ENCODE results near the gene TCF4.

Gene TCF4

DNA sequence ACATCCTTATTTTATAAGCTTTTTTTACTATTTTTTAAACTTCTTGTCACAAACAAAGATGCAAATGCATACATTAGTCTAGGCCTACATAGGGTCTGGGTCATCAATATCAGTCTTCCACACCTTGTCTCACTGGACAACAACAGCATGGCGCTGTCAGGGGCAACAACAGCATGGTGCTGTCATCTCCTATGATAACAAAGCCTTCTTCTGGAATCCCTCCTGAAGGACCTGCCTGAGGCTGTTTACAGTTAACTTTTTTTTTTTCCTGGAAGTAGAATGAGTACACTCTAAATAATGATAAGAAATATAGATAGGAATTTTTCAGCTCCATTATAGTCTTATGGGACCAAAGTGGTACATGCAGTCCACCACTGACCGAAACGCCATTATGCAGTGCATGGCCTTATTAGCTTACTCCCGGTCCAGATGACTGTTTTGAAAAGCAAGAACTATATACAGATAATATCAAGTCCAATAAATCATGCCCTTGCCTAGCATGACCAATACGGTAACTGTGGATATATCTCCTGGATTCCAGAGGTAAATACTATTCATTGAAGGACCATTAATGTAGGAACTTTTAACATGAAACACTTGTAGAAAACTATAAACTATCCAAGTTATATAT is 38.4 kb downstream of the TCF4 start:
- intact Hi-C loops (cut with DNase I), result no loop called here

DNA sequence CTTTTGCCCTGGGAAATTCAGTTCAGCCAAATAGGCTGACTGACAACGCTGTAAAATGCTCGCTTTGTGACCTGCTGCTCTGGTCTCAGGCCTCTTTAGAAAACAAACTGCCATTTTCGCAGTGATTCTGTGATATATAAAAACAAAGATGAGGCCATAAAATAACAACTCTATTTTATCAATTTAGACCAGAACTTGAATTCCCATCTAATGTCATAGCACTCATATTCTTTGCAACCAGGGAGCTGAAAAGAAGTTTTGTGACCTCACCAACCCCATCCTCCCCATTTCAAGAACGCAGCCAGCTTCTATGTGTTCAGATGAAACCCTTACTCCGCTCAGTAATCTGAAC is 40.3 kb downstream of the TCF4 start:
- intact Hi-C loops (cut with DNase I), result no loop called here
- DNase-seq, result peak in 1 of 10 donors; percentile 23

More for the DNA sequence above, 38.4 kb downstream of the TCF4 start:
- no peak for DNase-seq

- DNase-seq, result peak in 7 of 10 donors; percentile 28 to 83 (median 36)
- intact Hi-C loops (cut with DNase I), result no loop called here
Measured at GRCh38 chr18:55546851-55547704, 40.9 kb downstream of the TCF4 start.

- DNase-seq, result no peak
- intact Hi-C loops (cut with DNase I), result no loop called here
Measured at GRCh38 chr18:55544014-55544413, 44.0 kb downstream of the TCF4 start.

DNA sequence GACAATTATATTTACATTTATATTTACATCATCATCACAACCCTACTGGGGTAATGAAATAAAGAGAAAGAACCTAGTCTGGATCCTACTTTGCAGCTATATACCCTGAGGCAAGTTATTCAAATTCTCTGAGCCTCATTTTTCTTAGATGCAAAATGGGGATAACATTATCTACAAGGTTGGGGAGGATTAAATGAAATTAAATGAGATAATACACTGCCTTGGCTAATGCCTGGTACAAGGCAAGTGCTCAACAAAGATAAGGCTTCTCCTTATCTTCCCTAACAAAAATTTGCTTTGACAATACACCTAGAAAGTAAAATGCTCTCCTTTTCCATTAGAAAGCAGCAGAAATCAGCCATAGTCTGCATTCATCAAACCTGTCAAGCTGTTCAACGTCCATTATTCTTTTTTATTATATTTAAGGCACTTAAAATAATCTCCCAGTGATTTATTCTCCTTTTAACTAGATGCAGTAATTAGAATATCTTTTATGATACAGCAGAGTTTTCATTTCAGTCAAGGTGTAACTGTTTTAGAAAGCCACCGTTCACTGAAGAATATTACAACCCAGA is 44.8 kb downstream of the TCF4 start:
- no peak for DNase-seq
- intact Hi-C loops (cut with DNase I), result no loop called here

- DNase-seq, result no peak
- intact Hi-C loops (cut with DNase I), result no loop called here
Measured at GRCh38 chr18:55541571-55541970, 46.4 kb downstream of the TCF4 start.

GRCh38 chr18:55539240-55539639 is 48.8 kb downstream of the TCF4 start:
- intact Hi-C loops (cut with DNase I), result no loop called here
- no peak for DNase-seq

GRCh38 chr18:55534996-55535395 is 53.0 kb downstream of the TCF4 start:
- DNase-seq, result no peak
- intact Hi-C loops (cut with DNase I), result no loop called here

GRCh38 chr18:55534547-55534946 is 53.4 kb downstream of the TCF4 start:
- DNase-seq, result no peak
- intact Hi-C loops (cut with DNase I), result no loop called here

GRCh38 chr18:55530166-55530565 is 57.8 kb downstream of the TCF4 start:
- intact Hi-C loops (cut with DNase I), result no loop called here
- DNase-seq, result no peak

GRCh38 chr18:55529581-55529980 is 58.4 kb downstream of the TCF4 start:
- DNase-seq, result no peak
- intact Hi-C loops (cut with DNase I), result no loop called here

DNA sequence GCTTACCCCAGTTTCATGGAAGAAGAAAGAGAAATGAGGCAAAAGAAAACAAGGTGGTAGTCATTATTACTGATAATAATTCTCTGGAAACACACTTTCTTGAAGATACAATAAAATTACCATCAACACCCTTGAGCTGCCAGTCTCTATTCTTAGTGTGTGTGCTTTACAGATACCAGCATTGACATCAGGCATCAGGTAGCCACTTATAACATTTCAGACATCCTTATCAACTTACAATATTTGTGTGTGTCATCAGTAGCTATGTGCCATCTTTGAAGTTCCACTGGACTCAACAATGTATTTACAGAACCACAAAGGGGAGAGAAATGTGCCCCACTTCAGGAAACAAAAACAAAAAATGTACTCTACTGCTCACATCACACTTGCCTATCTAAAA is 62.1 kb downstream of the TCF4 start:
- DNase-seq, result no peak
- intact Hi-C loops (cut with DNase I), result no loop called here

DNA sequence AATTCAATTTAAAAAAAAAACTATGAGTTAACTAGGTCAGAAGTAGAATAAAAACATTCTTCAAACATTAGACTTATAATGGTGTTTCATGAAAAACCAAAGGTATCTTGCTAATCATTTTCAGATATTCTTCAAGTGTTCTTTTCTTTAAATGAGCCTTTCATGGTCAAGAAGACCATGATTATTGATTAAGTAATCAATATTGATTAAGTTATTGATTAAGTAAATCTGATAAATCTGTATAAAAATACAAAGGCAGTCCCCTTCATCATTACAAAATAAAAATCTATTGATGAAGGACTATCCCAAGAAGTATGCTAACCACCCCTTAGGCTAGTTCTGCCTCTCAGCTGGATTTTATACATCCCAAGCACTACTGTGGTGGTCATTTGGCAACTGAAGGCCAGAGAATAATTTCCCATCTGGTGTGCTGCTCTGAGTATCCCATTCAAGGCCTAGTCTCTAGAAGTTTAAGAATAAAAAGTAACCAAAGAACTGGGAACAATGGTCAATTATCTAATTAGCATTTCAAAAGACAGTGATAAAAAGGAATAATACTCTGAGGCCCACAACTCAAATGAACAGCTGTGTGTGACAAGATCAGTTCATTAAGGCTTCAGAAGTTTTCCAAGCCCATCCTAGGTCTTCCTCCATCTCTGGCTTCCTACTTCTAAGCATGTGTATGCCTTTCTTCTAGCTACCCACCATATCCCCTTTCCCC is 63.5 kb downstream of the TCF4 start:
- no peak for DNase-seq
- intact Hi-C loops (cut with DNase I), result no loop called here

DNA sequence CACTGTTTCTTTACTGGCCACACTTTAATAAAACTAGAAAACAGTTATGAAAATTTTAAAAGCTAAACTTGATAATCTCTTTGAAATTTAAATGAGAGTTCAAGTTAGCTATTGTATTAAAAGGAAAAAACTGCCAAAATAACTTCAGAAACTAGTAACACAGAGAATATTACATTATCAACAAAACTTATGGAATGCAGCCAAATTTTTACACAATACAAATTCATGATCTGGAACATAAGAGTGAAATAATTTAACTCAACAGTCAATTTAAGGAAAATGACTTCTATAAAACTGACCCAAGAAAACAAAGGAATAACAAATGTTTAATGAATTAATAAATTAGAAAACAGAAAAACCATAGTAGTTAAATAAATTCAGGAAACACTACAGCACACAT is 65.0 kb downstream of the TCF4 start:
- intact Hi-C loops (cut with DNase I), result no loop called here
- no peak for DNase-seq

DNA sequence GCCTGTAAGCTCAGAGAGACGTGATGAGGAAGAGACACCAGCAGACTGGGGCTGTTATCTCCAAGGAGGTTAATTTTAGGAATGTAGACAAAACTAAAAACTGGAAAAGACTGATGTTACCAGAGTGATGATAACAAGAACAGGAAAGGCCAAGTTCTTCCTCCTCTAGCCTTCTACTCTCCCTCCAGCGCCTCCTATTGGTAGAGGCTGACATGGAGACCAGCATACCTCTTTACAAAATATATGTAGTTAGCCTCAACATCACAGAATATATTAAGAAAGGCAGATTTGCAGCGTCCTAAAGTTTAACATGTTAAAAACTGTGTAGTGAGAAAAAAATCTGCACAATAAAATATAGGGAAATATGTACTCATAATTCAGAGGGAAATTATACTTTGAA is 66.0 kb downstream of the TCF4 start:
- peak in 5 of 10 donors; percentile 23 to 57 (median 33) for DNase-seq
- intact Hi-C loops (cut with DNase I), result no loop called here

DNA sequence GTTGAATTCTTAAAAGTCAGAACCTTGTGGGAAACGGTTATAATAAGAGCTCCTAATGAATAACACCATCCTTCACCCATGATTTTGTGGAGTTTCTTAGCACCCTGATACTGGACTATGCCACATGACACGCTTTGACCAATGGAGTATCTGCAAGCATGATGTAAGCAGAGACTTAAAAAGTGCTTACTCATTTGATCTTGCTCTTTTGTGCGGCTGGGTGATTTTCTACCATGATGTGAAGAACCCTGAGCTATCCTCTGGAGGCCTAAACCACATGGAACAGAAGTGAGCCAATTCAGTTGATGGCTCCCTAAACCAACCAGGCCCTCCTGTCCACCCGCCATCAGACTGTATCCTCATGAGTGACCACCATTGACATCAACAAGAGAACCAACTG is 70.9 kb downstream of the TCF4 start:
- no peak for DNase-seq
- intact Hi-C loops (cut with DNase I), result no loop called here

- DNase-seq, result no peak
- intact Hi-C loops (cut with DNase I), result no loop called here
Measured at GRCh38 chr18:55515941-55516710, 71.9 kb downstream of the TCF4 start.

GRCh38 chr18:55515214-55515613 is 72.8 kb downstream of the TCF4 start:
- DNase-seq, result no peak
- intact Hi-C loops (cut with DNase I), result no loop called here

- intact Hi-C loops (cut with DNase I), result no loop called here
- no peak for DNase-seq
Measured at GRCh38 chr18:55513161-55513560, 74.8 kb downstream of the TCF4 start.

DNA sequence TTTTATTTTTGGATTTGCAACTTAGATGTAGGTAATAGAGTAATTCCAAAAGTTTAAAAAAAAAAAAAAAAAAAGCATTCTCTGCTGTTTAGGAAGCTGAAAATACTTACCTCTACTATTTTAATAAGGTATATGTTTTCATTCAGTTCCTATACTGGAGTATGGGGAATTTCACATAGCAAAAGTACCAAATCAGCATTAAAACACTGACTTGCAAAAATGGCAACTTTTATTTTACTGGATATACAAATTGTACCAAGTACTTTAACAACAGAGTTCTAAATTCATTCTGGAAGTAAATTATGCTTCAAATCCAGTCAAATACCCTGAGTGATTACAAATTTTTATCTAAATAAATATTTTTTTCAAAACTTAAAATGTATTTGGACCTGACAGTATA is 76.7 kb downstream of the TCF4 start:
- no peak for DNase-seq
- intact Hi-C loops (cut with DNase I), result no loop called here

GRCh38 chr18:55510809-55511208 is 77.2 kb downstream of the TCF4 start:
- no peak for DNase-seq
- intact Hi-C loops (cut with DNase I), result no loop called here
